GM12801 (cell line): ENCODE measurements around the gene CD276.

Experiments
- TF ChIP-seq, protein P1 (sequence below): IDR thresholded peaks from one replicate; pipeline ENCODE4 v1.5.1; 2011; ENCODE audit warnings: control low read depth; ENCODE audit not compliant: insufficient read length; ENCODE audit errors: extremely low read depth

CD276 gene

DNA sequence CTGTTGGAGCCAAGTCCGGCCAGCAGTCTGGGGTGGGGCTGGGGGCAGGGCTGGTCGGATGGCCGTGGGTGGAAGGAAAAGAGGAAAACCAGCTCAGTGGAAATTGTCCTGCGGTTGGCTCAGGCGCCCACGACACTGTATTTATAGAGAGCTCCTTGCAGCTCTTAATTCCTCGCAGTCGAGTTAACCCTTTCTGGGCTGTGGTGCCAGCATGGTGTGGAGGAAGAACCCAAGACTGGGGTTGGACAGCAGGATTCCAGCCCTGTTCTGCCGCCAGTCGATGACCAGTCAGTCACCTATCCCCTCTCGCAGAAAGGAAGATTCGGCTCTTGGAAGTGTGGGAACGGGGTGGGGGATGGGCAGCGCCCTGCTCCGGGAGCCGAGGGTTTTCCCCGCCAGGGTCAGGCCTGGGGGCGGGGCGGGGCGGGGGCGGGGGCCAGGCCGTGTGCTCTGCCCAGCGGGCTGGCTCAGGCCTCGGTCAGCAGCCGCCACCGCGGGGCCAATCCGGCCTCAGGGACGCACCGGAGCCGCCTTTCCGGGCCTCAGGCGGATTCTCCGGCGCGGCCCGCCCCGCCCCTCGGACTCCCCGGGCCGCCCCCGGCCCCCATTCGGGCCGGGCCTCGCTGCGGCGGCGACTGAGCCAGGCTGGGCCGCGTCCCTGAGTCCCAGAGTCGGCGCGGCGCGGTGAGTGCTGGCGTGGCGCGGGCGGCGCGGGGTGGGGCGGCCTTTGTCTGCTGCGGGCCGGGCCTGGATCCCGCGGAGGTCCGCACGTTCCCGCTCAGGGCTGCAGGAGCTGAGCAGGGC lies at the start of gene CD276:
Gene CD276, plus strand, starts transcription at position 607 of the 804 bp plus-strand sequence. CDS start 15,257 bp downstream, outside the sequence.
- TF ChIP-seq, protein P1, sequence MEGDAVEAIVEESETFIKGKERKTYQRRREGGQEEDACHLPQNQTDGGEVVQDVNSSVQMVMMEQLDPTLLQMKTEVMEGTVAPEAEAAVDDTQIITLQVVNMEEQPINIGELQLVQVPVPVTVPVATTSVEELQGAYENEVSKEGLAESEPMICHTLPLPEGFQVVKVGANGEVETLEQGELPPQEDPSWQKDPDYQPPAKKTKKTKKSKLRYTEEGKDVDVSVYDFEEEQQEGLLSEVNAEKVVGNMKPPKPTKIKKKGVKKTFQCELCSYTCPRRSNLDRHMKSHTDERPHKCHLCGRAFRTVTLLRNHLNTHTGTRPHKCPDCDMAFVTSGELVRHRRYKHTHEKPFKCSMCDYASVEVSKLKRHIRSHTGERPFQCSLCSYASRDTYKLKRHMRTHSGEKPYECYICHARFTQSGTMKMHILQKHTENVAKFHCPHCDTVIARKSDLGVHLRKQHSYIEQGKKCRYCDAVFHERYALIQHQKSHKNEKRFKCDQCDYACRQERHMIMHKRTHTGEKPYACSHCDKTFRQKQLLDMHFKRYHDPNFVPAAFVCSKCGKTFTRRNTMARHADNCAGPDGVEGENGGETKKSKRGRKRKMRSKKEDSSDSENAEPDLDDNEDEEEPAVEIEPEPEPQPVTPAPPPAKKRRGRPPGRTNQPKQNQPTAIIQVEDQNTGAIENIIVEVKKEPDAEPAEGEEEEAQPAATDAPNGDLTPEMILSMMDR: no peak

DNA sequence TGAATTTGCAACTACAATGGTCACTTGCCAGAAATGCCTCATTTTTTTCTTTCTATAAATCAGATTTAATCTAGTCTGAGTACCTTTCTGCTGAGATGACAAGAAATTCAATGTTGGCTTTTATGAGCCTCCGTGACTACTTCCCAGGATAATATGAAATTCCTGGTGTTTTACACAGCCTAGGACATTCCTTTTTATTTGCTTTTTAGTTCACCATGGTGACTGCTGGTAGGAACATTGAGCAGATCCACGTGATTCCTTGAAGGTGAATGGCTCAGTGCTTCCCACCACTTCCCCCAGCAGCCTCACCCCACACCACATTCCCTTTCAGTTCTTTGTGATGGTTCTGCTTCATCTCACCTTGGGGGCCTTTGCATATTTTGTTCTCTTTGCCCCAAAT lies 46.7 kb upstream of the CD276 start:
- TF ChIP-seq, protein P1: no peak

GRCh38 chr15:73647259-73648013 lies 36.7 kb upstream of the CD276 start:
- TF ChIP-seq, protein P1: no peak

DNA sequence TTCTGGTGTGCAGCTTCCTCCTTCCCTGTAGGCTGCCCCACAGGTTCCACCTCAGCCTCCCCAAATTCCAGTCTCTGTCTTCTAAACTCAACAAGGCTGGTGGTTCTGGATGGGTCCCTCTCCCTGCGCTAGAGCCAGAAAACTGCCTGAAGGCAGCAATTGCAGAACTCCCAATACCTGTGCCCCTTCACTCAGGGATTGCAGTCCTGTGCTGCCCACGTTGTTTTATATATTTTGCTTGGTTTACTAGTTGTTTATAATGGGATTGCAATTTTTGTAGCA lies 36.2 kb upstream of the CD276 start:
- TF ChIP-seq, protein P1: no peak

DNA sequence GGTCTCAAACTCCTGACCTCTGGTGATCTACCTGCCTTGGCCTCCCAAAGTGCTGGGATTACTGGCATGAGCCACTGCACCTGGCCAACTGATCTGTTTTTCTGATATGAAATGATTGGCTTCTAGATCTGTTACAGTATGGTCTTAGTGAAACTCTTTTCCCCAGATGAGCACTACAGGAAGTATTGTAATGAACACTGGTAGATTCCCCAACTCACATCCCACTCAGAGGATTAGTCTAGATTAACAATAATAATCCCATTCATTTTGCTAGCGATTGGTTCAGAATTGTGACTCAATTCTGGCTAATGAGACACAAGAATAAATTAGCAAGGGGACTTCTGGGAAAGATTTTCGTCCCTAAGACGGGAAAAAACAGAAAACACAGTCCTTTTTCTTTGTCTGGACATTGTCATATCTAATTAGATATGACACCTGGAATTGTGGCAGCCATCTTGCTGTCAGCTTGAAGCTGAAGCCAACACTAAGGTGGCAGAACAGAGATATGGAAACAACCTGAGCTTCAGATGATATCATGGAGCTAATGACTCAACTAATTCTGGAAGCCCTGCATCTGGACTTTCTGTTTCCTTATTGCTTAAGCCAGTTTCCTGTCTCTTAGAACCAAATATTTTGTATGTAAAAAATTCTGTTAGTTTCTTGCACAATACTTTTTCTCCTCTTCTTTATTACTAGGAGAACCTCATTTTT lies 33.6 kb upstream of the CD276 start:
- TF ChIP-seq, protein P1: no peak

- TF ChIP-seq, protein P1: no peak
Observed at GRCh38 chr15:73654659-73655058, 29.5 kb upstream of the CD276 start.

GRCh38 chr15:73655724-73656123 lies 28.5 kb upstream of the CD276 start:
- TF ChIP-seq, protein P1: no peak
